ENCODE measurements around the gene TCAF1.

Gene TCAF1

DNA sequence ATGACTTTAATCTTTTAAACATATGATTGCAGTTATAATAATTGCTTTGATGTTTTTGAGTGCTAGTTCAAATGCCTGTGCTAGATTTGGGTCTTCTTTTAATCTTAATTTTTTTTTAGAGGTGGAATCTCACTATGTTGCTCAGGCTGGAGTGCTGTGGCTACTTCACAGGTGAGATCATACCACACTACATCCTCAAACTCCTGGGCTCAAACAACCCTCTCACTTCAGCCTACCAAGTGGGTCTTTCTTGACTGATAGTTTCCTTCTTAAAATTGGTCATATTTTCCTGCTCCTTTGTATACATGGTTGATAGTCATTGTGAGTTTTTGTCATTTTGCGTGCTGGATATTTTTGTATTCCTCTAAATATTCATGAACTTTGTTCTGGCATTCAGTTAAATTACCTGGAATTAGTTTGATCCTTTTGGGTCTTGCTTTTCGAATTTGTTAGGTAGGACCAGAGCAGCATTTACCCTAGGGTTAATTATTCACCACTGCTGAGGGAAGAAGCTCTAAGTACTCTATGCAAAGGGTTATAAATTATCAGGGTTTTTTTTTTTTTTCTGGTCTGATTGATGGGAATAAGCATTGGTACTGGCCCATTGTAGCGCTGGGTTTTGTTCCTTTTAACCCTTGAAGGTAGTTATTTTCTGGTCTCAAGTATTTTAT is 12.1 kb upstream of the TCAF1 start:
- DNase-seq (ENCODE audit: low spot score in 2 of 2): no peak
- no peak for ATAC-seq (ENCODE audit: low read depth)
- Mint-ChIP-seq H3K27me3 (peaks cover 12% of the 10 kb centered on the region), H3K9me3 (no peaks in the 10 kb centered on the region), H3K27ac (no peak overlapping the region), H3K4me3 (no peak overlapping the region), H3K36me3 (no peaks in the 10 kb centered on the region), H3K4me1 (no peaks in the 10 kb centered on the region)

DNA sequence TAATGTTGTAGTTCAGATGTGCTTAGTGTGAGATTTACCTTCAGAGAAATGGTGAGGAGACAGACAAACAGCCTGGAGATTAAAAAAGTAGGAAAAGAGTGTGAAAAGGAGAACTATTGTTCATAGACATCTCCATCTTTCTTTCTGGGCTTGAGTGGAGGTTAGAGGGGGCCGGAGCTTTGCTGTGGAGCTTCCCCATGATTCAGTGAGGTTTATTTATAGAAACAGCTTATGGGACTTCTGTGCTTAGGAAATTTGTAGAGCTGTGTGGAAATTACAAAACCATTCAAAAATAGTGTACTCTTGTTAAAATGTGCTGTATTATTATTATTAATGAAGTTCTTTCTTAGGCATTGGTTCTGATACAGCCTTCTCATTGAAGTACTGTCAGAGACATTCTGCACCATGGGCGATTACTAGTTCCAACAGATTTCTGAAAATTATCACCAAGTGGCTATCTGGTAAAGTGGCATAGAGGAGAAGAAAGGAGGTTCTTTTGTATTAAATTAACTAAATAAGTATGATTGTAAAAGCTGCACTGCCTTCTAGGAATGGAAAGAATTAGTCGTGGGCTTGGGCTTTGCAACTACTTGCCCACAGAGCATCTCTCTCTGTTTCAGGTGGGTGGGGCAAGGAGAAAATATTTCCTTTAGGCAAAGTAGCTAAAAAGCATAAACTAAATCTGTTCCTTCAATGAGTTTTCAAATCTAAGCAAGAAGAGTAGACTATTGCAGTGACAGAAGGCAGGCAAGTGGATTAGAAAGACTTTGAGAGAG is 8.7 kb upstream of the TCAF1 start:
- no peaks in the 10 kb centered on the region for H3K9me3 Mint-ChIP-seq
- no peak overlapping the region for H3K4me3 Mint-ChIP-seq
- H3K27me3 Mint-ChIP-seq: peaks cover 4% of the 10 kb centered on the region
- no peak for ATAC-seq (ENCODE audit: low read depth)
- H3K36me3 Mint-ChIP-seq: no peaks in the 10 kb centered on the region
- no peak overlapping the region for H3K27ac Mint-ChIP-seq
- no peak for DNase-seq (ENCODE audit: low spot score in 2 of 2)
- H3K4me1 Mint-ChIP-seq: no peaks in the 10 kb centered on the region

- no peak overlapping the region for H3K4me3 Mint-ChIP-seq
- H3K4me1 Mint-ChIP-seq: no peaks in the 10 kb centered on the region
- H3K36me3 Mint-ChIP-seq: no peaks in the 10 kb centered on the region
- H3K9me3 Mint-ChIP-seq: no peaks in the 10 kb centered on the region
- DNase-seq (ENCODE audit: low spot score in 2 of 2): no peak
- no peak for ATAC-seq (ENCODE audit: low read depth)
- peaks cover 2% of the 10 kb centered on the region for H3K27me3 Mint-ChIP-seq
- H3K27ac Mint-ChIP-seq: no peak overlapping the region
Observed at GRCh38 chr7:143909863-143910262, 7.9 kb upstream of the TCAF1 start.

DNA sequence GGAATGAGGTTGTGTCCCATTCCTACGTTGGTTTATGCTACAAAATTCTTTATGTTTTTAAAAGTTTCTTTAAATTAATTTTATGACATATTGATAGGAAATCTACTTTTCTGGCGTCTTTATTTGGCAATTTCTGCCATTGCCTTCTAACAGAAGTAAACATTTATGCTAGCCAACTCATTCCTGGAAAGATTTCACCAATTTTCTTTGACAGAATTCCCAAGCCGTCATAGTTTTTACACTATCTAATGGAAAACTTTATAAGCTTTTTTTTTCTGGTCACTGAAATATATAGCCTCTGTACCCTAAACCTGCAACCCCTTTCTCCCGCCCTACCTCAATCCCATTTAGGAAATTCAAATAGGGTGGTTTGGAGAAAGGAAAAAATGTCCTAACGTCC is 6.1 kb upstream of the TCAF1 start:
- H3K9me3 Mint-ChIP-seq: no peaks in the 10 kb centered on the region
- ATAC-seq (ENCODE audit: low read depth): no peak
- no peak overlapping the region for H3K4me3 Mint-ChIP-seq

DNA sequence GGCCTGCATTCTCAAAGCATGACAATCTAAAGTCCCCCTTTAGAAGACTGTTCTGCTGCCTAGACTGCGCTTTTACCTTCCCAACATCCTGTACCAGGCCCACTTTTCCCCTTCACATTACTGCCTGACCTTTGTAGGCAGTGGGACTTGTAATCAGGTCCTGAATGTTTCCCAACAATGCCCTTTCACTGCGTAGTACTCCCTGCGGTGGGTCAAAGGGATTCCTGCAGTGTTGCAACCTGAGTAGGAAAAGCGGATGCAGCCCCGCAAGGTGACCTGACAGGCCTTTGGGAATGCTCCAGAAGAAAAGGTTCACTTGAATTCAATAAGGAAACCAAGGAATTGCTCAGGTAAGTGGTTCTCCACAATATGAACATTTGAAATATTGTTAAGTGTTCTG is 4.9 kb upstream of the TCAF1 start:
- Mint-ChIP-seq H3K4me3 (no peak overlapping the region), H3K27me3 (no peaks in the 10 kb centered on the region), H3K27ac (no peak overlapping the region), H3K9me3 (no peaks in the 10 kb centered on the region), H3K4me1 (peaks cover 2% of the 10 kb centered on the region), H3K36me3 (no peaks in the 10 kb centered on the region)
- ATAC-seq (ENCODE audit: low read depth) (no peak), DNase-seq (ENCODE audit: low spot score in 2 of 2) (no peak)

More for the DNA sequence above, 6.1 kb upstream of the TCAF1 start:
- DNase-seq (ENCODE audit: low spot score in 2 of 2): no peak
- Mint-ChIP-seq H3K4me1 (no peaks in the 10 kb centered on the region), H3K36me3 (no peaks in the 10 kb centered on the region), H3K27me3 (no peaks in the 10 kb centered on the region), H3K27ac (no peak overlapping the region)

GRCh38 chr7:143906151-143906550 is 4.2 kb upstream of the TCAF1 start:
- peaks cover 2% of the 10 kb centered on the region for H3K4me1 Mint-ChIP-seq
- ATAC-seq (ENCODE audit: low read depth): no peak
- H3K36me3 Mint-ChIP-seq: no peaks in the 10 kb centered on the region
- H3K27ac Mint-ChIP-seq: no peak overlapping the region
- no peaks in the 10 kb centered on the region for H3K27me3 Mint-ChIP-seq
- DNase-seq (ENCODE audit: low spot score in 2 of 2): no peak
- no peak overlapping the region for H3K4me3 Mint-ChIP-seq
- H3K9me3 Mint-ChIP-seq: no peaks in the 10 kb centered on the region

GRCh38 chr7:143905509-143905908 is 3.5 kb upstream of the TCAF1 start:
- no peak overlapping the region for H3K4me3 Mint-ChIP-seq
- no peaks in the 10 kb centered on the region for H3K27me3 Mint-ChIP-seq
- DNase-seq (ENCODE audit: low spot score in 2 of 2): no peak
- no peak for ATAC-seq (ENCODE audit: low read depth)
- H3K27ac Mint-ChIP-seq: no peak overlapping the region
- H3K9me3 Mint-ChIP-seq: no peaks in the 10 kb centered on the region
- no peaks in the 10 kb centered on the region for H3K36me3 Mint-ChIP-seq
- peaks cover 3% of the 10 kb centered on the region for H3K4me1 Mint-ChIP-seq

GRCh38 chr7:143902332-143902899 is 440 bp upstream of the TCAF1 start:
- H3K36me3 Mint-ChIP-seq: no peaks in the 10 kb centered on the region
- H3K27me3 Mint-ChIP-seq: no peaks in the 10 kb centered on the region
- peaks cover 9% of the 10 kb centered on the region for H3K4me1 Mint-ChIP-seq
- H3K27ac Mint-ChIP-seq: peak overlapping the region; percentile 74
- ATAC-seq (ENCODE audit: low read depth): no peak
- H3K4me3 Mint-ChIP-seq: peak overlapping the region; percentile 94
- no peaks in the 10 kb centered on the region for H3K9me3 Mint-ChIP-seq
- DNase-seq (ENCODE audit: low spot score in 2 of 2): no peak

DNA sequence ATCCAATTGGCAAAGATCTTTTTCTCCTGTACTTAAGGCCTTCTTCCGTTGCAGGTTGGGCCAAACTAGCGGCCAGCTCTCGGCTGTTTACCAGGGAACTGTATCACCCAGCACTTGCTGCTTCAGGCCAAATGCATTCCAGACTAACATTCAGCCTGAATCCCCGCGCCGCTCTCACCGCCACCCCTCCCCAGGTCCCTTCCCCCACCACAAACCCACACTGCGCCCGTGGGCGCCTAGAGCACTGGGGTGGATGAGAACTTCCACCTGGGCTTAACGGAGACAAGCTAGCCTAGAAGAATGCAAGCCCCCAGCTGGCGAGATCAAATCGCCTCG is 676 bp downstream of the TCAF1 start:
- no peaks in the 10 kb centered on the region for H3K36me3 Mint-ChIP-seq
- peaks cover 9% of the 10 kb centered on the region for H3K4me1 Mint-ChIP-seq
- peak overlapping the region; percentile 94 for H3K4me3 Mint-ChIP-seq
- H3K27me3 Mint-ChIP-seq: no peaks in the 10 kb centered on the region
- ATAC-seq (ENCODE audit: low read depth) (no peak), DNase-seq (ENCODE audit: low spot score in 2 of 2) (peak in 1 of 2 donors; percentile 3)
- peak overlapping the region; percentile 74 for H3K27ac Mint-ChIP-seq
- H3K9me3 Mint-ChIP-seq: no peaks in the 10 kb centered on the region

DNA sequence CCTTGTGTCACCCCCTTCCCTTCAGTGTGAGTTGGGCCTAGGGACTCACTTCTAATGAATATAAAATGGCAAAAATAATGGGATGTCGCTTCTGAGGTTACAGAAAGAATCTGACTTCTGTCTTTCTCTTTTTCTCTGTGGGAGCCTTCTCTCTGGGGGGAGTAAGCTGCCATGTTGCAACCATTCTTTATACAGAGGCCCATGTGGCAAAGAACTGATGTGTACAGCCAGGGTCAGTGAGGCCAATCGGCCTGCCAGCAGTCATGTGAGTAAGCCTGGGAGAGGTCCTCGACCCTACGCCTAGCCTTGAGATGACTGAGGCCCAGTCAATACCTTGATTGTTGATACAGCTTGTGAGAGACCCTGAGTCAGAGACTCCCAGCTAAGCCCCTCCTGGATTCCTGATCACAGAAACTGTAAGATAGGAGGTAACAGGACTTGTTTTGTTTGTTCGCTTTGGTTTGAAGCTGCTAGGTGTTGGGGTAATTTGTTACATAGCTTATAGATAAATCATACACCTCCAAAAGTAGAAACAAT is 1.7 kb downstream of the TCAF1 start:
- ATAC-seq (ENCODE audit: low read depth) (no peak), DNase-seq (ENCODE audit: low spot score in 2 of 2) (no peak)
- peak overlapping the region; percentile 34 for H3K4me3 Mint-ChIP-seq
- H3K27ac Mint-ChIP-seq: peak overlapping the region; percentile 74
- H3K27me3 Mint-ChIP-seq: no peaks in the 10 kb centered on the region
- no peaks in the 10 kb centered on the region for H3K9me3 Mint-ChIP-seq
- peaks cover 11% of the 10 kb centered on the region for H3K4me1 Mint-ChIP-seq
- H3K36me3 Mint-ChIP-seq: no peaks in the 10 kb centered on the region

GRCh38 chr7:143898810-143899209 is 3.2 kb downstream of the TCAF1 start:
- Mint-ChIP-seq H3K27me3 (no peaks in the 10 kb centered on the region), H3K9me3 (no peaks in the 10 kb centered on the region), H3K27ac (peak overlapping the region; percentile 39), H3K36me3 (no peaks in the 10 kb centered on the region), H3K4me1 (peaks cover 11% of the 10 kb centered on the region), H3K4me3 (no peak overlapping the region)
- no peak for DNase-seq (ENCODE audit: low spot score in 2 of 2)
- no peak for ATAC-seq (ENCODE audit: low read depth)

DNA sequence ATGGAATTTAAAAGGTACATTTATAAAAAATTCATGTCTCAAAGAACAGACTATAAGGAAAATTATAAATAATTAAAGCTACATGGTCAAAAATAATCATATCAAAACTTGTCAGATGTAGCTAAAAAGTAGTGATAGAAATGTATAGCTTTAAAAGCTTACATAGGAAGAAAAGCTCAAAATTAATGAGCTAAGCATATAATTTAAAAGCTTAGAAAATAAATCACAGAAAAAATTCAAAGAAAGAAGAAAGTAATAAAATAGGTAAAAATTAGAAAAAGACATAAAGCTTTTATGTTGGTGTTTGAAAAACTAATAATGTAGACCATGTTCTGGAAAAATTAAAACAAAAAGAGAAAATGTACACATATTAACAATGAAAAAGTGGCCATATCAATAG is 5.3 kb downstream of the TCAF1 start:
- DNase-seq (ENCODE audit: low spot score in 2 of 2) (no peak), ATAC-seq (ENCODE audit: low read depth) (no peak)
- H3K27me3 Mint-ChIP-seq: no peaks in the 10 kb centered on the region
- no peak overlapping the region for H3K27ac Mint-ChIP-seq
- H3K9me3 Mint-ChIP-seq: no peaks in the 10 kb centered on the region
- H3K4me1 Mint-ChIP-seq: peaks cover 9% of the 10 kb centered on the region
- H3K36me3 Mint-ChIP-seq: peaks cover 2% of the 10 kb centered on the region
- no peak overlapping the region for H3K4me3 Mint-ChIP-seq

GRCh38 chr7:143892527-143893300 is 9.3 kb downstream of the TCAF1 start:
- Mint-ChIP-seq H3K4me3 (no peak overlapping the region), H3K27me3 (peaks cover 2% of the 10 kb centered on the region), H3K4me1 (peaks cover 6% of the 10 kb centered on the region), H3K27ac (no peak overlapping the region), H3K36me3 (peaks cover 20% of the 10 kb centered on the region), H3K9me3 (peaks cover 9% of the 10 kb centered on the region)
- ATAC-seq (ENCODE audit: low read depth): peak; percentile 71
- no peak for DNase-seq (ENCODE audit: low spot score in 2 of 2)

DNA sequence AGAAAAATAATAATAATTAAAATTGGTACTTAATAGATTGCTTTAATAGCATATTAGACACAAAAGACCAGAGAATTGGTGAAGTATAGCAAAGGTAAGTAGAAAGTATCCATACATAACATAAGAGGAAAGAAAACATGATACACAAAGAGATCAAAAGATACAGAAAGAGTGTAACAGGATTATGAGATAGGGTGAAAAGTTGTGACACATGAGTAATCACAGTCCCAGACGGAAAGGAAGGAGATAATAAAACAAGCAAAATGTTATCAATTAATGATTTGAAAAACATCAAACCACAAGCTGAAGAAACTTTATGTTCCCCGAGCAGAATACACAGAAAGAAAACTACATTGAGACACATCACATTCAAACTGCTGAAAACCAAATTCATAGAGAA is 10.5 kb downstream of the TCAF1 start:
- Mint-ChIP-seq H3K36me3 (peaks cover 26% of the 10 kb centered on the region), H3K9me3 (peaks cover 9% of the 10 kb centered on the region), H3K4me3 (no peak overlapping the region), H3K27me3 (peaks cover 7% of the 10 kb centered on the region), H3K27ac (no peak overlapping the region), H3K4me1 (peaks cover 8% of the 10 kb centered on the region)
- ATAC-seq (ENCODE audit: low read depth): no peak
- no peak for DNase-seq (ENCODE audit: low spot score in 2 of 2)
